DOHH2 (cell line): Measurements from ENCODE around the gene CDCP1.

Experiments
- H3F3A ChIP-seq: fragments of 200-600 bp; sonication (generic), shearing (Covaris generic); 2 replicates; pipeline ENCODE4 v1.6.0; 2016; ENCODE audit warnings: antibody characterized with exemption, mild to moderate bottlenecking; ENCODE audit not compliant: control insufficient read depth, insufficient read depth
- H3K27ac ChIP-seq: fragments of 200-600 bp; sonication (generic); 2 replicates; pipeline ENCODE4 v1.5.1; 2014; ENCODE audit warnings: low read depth, mild to moderate bottlenecking, low read length, moderate library complexity
- H3K27me3 ChIP-seq: fragments of 200-600 bp; sonication (generic); 2 replicates; pipeline ENCODE4 v1.6.1; 2014; ENCODE audit warnings: mild to moderate bottlenecking, low read length, mixed read lengths; ENCODE audit not compliant: control insufficient read depth
- H3K36me3 ChIP-seq: fragments of 200-600 bp; sonication (generic); 2 replicates; pipeline ENCODE4 v1.6.1; 2014; ENCODE audit warnings: mild to moderate bottlenecking, low read length, moderate library complexity, mixed read lengths; ENCODE audit not compliant: control insufficient read depth
- H3K4me1 ChIP-seq: fragments of 200-600 bp; sonication (generic); 2 replicates; pipeline ENCODE4 v1.6.1; 2014; ENCODE audit warnings: mild to moderate bottlenecking, low read length, mixed read lengths; ENCODE audit not compliant: control insufficient read depth
- H3K4me2 ChIP-seq: fragments of 200-600 bp; sonication (generic); 2 replicates; pipeline ENCODE4 v1.6.0; 2014; ENCODE audit warnings: mild to moderate bottlenecking, low read length, moderate library complexity
- H3K4me3 ChIP-seq: fragments of 200-600 bp; sonication (generic); 2 replicates; pipeline ENCODE4 v1.5.1; 2014; ENCODE audit warnings: mild to moderate bottlenecking, low read length, mixed read lengths
- H3K79me2 ChIP-seq: fragments of 200-600 bp; sonication (generic); 2 replicates; pipeline ENCODE4 v1.6.1; 2014; ENCODE audit warnings: mild to moderate bottlenecking, low read length, mixed read lengths; ENCODE audit not compliant: control insufficient read depth
- H3K9me2 ChIP-seq: fragments of 200-600 bp; sonication (generic); replicated peaks from 2 replicates; pipeline ENCODE4 v1.6.1; 2014; ENCODE audit warnings: mild to moderate bottlenecking, low read length, mixed read lengths; ENCODE audit not compliant: control insufficient read depth
- H3K9me3 ChIP-seq: fragments of 200-600 bp; sonication (generic); 2 replicates; pipeline ENCODE4 v1.6.1; 2014; ENCODE audit warnings: antibody characterized with exemption, low read length, mixed read lengths; ENCODE audit not compliant: control insufficient read depth, insufficient read depth
- H4K20me1 ChIP-seq: fragments of 200-600 bp; sonication (generic); 2 replicates; pipeline ENCODE4 v1.6.0; 2014; ENCODE audit warnings: low read depth, mild to moderate bottlenecking, antibody characterized with exemption, low read length, moderate library complexity; ENCODE audit not compliant: control insufficient read depth, insufficient read depth
- CTCF ChIP-seq: fragments of 200-600 bp; sonication (generic); IDR thresholded peaks from one replicate; pipeline ENCODE4 v1.5.1; 2014; ENCODE audit warnings: antibody characterized with exemption, mild to moderate bottlenecking, low read depth, low read length; ENCODE audit not compliant: poor library complexity, severe bottlenecking
- EZH2phosphoT487 ChIP-seq: fragments of 200-600 bp; sonication (generic); IDR thresholded peaks from 2 replicates; pipeline ENCODE4 v1.6.1; 2017; ENCODE audit warnings: borderline replicate concordance, mild to moderate bottlenecking, antibody characterized with exemption, low read length, moderate library complexity, mixed read lengths

The CDCP1 gene

GRCh38 chr3:45041666-45042065 is 104.5 kb downstream of the CDCP1 start:
- Histone ChIP-seq H3K79me2 (no peaks in the 10 kb centered on the region), H3F3A (no peaks in the 10 kb centered on the region), H3K36me3 (no peaks in the 10 kb centered on the region), H3K27ac (no peak overlapping the region), H3K27me3 (peaks cover 12% of the 10 kb centered on the region), H3K4me1 (no peaks in the 10 kb centered on the region), H4K20me1 (no peaks in the 10 kb centered on the region), H3K4me2 (no peak overlapping the region), H3K9me3 (no peaks in the 10 kb centered on the region), H3K9me2 (no peaks in the 10 kb centered on the region), H3K4me3 (no peak overlapping the region)
- no peak for TF ChIP-seq CTCF
- no peak for TF ChIP-seq EZH2phosphoT487

DNA sequence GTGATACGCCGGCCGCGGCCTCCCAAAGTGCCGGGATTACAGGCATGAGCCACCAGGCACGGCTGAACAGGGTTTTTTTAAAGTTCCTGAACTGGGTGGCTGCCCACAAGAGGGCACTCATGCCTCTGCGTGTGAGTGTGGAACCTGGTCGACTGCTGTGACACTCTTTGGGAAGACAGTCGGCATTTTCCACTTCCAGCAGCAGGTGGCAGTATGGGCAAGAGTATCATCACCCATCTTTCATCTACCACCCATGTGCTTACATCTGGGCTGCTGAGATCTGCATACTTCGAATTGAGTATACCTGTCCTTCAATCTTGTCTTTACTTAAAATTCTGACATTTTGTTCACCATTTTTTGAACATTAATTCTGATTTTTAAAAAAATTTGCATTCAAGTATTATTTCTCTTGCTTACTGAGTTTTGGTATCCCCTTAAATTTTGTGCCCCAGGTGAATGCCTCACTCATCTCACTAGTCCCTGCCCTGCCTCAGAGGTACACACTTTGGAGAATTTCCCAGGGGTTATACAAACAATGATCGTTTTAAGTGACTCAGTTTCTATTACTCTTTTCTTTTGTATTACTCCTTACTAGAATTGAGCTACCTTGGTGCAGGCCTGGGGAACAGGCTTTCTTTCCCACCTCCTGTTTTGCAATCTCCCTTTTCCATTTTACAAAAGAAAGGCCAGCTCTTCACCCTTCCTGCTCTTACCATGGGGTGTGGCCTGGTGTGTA is 108.3 kb downstream of the CDCP1 start:
- Histone ChIP-seq H3K4me3 (no peak overlapping the region), H3K4me1 (peaks cover 7% of the 10 kb centered on the region), H3K27me3 (peaks cover 9% of the 10 kb centered on the region), H3K4me2 (no peak overlapping the region), H3K36me3 (no peaks in the 10 kb centered on the region), H3K79me2 (no peaks in the 10 kb centered on the region), H3F3A (no peaks in the 10 kb centered on the region), H4K20me1 (no peaks in the 10 kb centered on the region), H3K9me3 (no peaks in the 10 kb centered on the region), H3K9me2 (no peaks in the 10 kb centered on the region), H3K27ac (no peak overlapping the region)
- TF ChIP-seq CTCF (peak; percentile 94), EZH2phosphoT487 (no peak)

- Histone ChIP-seq H4K20me1 (no peaks in the 10 kb centered on the region), H3K4me2 (no peak overlapping the region), H3K27me3 (peaks cover 3% of the 10 kb centered on the region), H3K79me2 (no peaks in the 10 kb centered on the region), H3K27ac (no peak overlapping the region), H3K9me3 (no peaks in the 10 kb centered on the region), H3F3A (no peaks in the 10 kb centered on the region), H3K9me2 (no peaks in the 10 kb centered on the region), H3K4me3 (no peak overlapping the region), H3K4me1 (peaks cover 7% of the 10 kb centered on the region), H3K36me3 (no peaks in the 10 kb centered on the region)
- TF ChIP-seq EZH2phosphoT487 (no peak), CTCF (no peak)
Measured at GRCh38 chr3:45035441-45036301, 110.5 kb downstream of the CDCP1 start.
